ENCODE measurements around the gene VENTX. TPM values are rescaled to one million over a fixed set of nuclear protein-coding genes. Genes with fewer than 3 reads are reported as not detected.

VENTX gene
- total and polyA plus RNA-seq, 2 donors (not counting 3 experiments of a cell fraction or from before 2014, with no cell fraction given): not detected

- dilution Hi-C loops (cut with MboI; ENCODE audit: extremely low pct_ligation_motif_present, low sequenced_read_pairs) (no loop called here), intact Hi-C loops (cut with micrococcal nuclease) (no loop called here)
- H3K27me3 ChIP-seq (ENCODE audit: control insufficient read depth in 2 of 2, insufficient read depth in 2 of 2, low read length in 2 of 2): peaks cover 5 to 10% of the 10 kb centered on the region in 2 experiments
- POLR2A ChIA-PET: no interaction called here
- no peaks in the 10 kb centered on the region for H4K20me1 ChIP-seq (replicated peaks; ENCODE audit: control insufficient read depth, extremely low read depth, insufficient read depth, low read length)
- no peak overlapping the region for H3K4me3 ChIP-seq (replicated peaks in 1 of 3; ENCODE audit: insufficient read depth in 1 of 3, low read depth in 1 of 3, low read length in 3 of 3)
- H3K9me1 ChIP-seq (replicated peaks; ENCODE audit: control insufficient read depth, extremely low read depth, insufficient read depth, low read length): no peaks in the 10 kb centered on the region
- H3K9ac ChIP-seq (replicated peaks; ENCODE audit: extremely low read depth, insufficient read depth, low read length): no peak overlapping the region
- CTCF ChIA-PET: interaction anchor here (1.2 to 1.3 kb wide), 2 partner anchors 12 to 17 kb away, joined by 3 read pairs; no protein-coding TSS in a partner anchor
- no peak overlapping the region for H3K4me2 ChIP-seq (ENCODE audit: insufficient read depth, low read length)
- BruUV-seq (replicated peaks): no TSS peak
- H3K36me3 ChIP-seq (ENCODE audit: control insufficient read depth in 2 of 2, extremely low read depth in 1 of 2, insufficient read depth in 2 of 2, low read length in 2 of 2): peaks cover 0 to 8% of the 10 kb centered on the region in 2 experiments
- H3K9me3 ChIP-seq (replicated peaks; ENCODE audit: control insufficient read depth, insufficient read depth, low read length): no peaks in the 10 kb centered on the region
- H3K27ac ChIP-seq (ENCODE audit: insufficient read depth, low read depth, low read length): no peak overlapping the region
- H3K4me1 ChIP-seq (ENCODE audit: control insufficient read depth, extremely low read depth, insufficient read depth, low read length): no peaks in the 10 kb centered on the region
- H2AFZ ChIP-seq (ENCODE audit: low read depth, low read length): no peak overlapping the region
- no peak for DNase-seq (ENCODE audit: low read depth, low spot score)
- TF ChIP-seq JUN (IDR thresholded peaks at IDR 0.05; ENCODE audit: borderline replicate concordance, insufficient read depth, insufficient read length, low read depth): no peak
- TF ChIP-seq EZH2 (IDR thresholded peaks at IDR 0.05; ENCODE audit: borderline replicate concordance, low read depth, low read length, severe bottlenecking): peak; percentile 74
- H3K79me2 ChIP-seq (ENCODE audit: control insufficient read depth, insufficient read depth, low read length): no peaks in the 10 kb centered on the region
- FAIRE-seq: no peak
Observed at GRCh38 chr10:133276100-133276434, 38.4 kb downstream of the VENTX start.

- Histone ChIP-seq H3K27me3 (ENCODE audit: control insufficient read depth in 2 of 2, insufficient read depth in 2 of 2, low read length in 2 of 2) (peaks cover 5 to 10% of the 10 kb centered on the region in 2 experiments), H3K36me3 (ENCODE audit: control insufficient read depth in 2 of 2, extremely low read depth in 1 of 2, insufficient read depth in 2 of 2, low read length in 2 of 2) (peaks cover 0 to 10% of the 10 kb centered on the region in 2 experiments), H3K4me3 (replicated peaks in 1 of 3; ENCODE audit: insufficient read depth in 1 of 3, low read depth in 1 of 3, low read length in 3 of 3) (no peak within 1 kb of the TSS), H3K9ac (replicated peaks; ENCODE audit: extremely low read depth, insufficient read depth, low read length) (no peak within 1 kb of the TSS), H3K79me2 (ENCODE audit: control insufficient read depth, insufficient read depth, low read length) (no peaks in the 10 kb centered on the region), H3K9me3 (replicated peaks; ENCODE audit: control insufficient read depth, insufficient read depth, low read length) (no peaks in the 10 kb centered on the region), H4K20me1 (replicated peaks; ENCODE audit: control insufficient read depth, extremely low read depth, insufficient read depth, low read length) (no peaks in the 10 kb centered on the region), H3K9me1 (replicated peaks; ENCODE audit: control insufficient read depth, extremely low read depth, insufficient read depth, low read length) (no peaks in the 10 kb centered on the region), H2AFZ (ENCODE audit: low read depth, low read length) (no peak within 1 kb of the TSS), H3K27ac (ENCODE audit: insufficient read depth, low read depth, low read length) (no peak within 1 kb of the TSS), H3K4me1 (ENCODE audit: control insufficient read depth, extremely low read depth, insufficient read depth, low read length) (no peaks in the 10 kb centered on the region), H3K4me2 (ENCODE audit: insufficient read depth, low read length) (no peak within 1 kb of the TSS)
- dilution Hi-C loops (cut with MboI; ENCODE audit: extremely low pct_ligation_motif_present, low sequenced_read_pairs) (no loop called here), intact Hi-C loops (cut with micrococcal nuclease) (no loop called here)
- BruUV-seq (replicated peaks): no TSS peak
- FAIRE-seq (no peak), DNase-seq (ENCODE audit: low read depth, low spot score) (no peak)
- TF ChIP-seq, protein P1, sequence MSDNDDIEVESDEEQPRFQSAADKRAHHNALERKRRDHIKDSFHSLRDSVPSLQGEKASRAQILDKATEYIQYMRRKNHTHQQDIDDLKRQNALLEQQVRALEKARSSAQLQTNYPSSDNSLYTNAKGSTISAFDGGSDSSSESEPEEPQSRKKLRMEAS (IDR thresholded peaks at IDR 0.05; ENCODE audit: insufficient read depth, insufficient read length): no peak
- peak; percentile 71 for TF ChIP-seq EZH2 (IDR thresholded peaks at IDR 0.05; ENCODE audit: borderline replicate concordance, low read depth, low read length, severe bottlenecking)
- no peak for TF ChIP-seq POLR2A (IDR thresholded peaks at IDR 0.05; ENCODE audit: low read depth, low read length)
- TF ChIP-seq POLR2AphosphoS5 (IDR thresholded peaks at IDR 0.05; ENCODE audit: insufficient read depth, low read depth, low read length): no peak
- no peak for TF ChIP-seq JUN (IDR thresholded peaks at IDR 0.05; ENCODE audit: borderline replicate concordance, insufficient read depth, insufficient read length, low read depth)
- ChIA-PET POLR2A (no interaction called here), CTCF (no interaction called here)
Observed at GRCh38 chr10:133276435-133277201, 39.0 kb downstream of the VENTX start, which contains the start of gene ADAM8. Gene ADAM8, minus strand, starts transcription at chr10:133276868. Its CDS starts 51 bp downstream, at chr10:133276817.

All from endothelial cell of umbilical vein (primary cell).